H1 (cell line): ENCODE results near the gene RTEL1. TPM values are rescaled to one million over a fixed set of nuclear protein-coding genes. Genes with fewer than 3 reads are reported as not detected.

Source experiments
- CTCF ChIA-PET: fragments of 300-600 bp; sonication (Branson Sonifier 250); formaldehyde crosslinking; loops from one replicate; lab custom pipeline; 2021; ENCODE audit not compliant: partially characterized antibody; lab: Charles Lee
- POLR2A ChIA-PET: fragments of 300-600 bp; sonication (Branson Sonifier 250); formaldehyde crosslinking; loops from one replicate; lab custom pipeline; 2021; ENCODE audit warnings: inconsistent platforms; ENCODE audit not compliant: partially characterized antibody; lab: Charles Lee
- DNase-seq, 2 experiments: peaks; one replicate each; pipeline versions ENCODE4 v3.0.0 to v3.0.0-alpha.2; 2010 to 2022; ENCODE audit warnings: low spot score in 2 of 2, low read depth in 1 of 2, mixed read lengths in 1 of 2
- FAIRE-seq: peaks from 2 replicates; lab custom pipeline; 2011; peaks lifted over from hg19 to GRCh38; lab: Jason Lieb, UNC
- H2AFZ ChIP-seq: 2 replicates; pipeline ENCODE4 v1.8.1; 2012; ENCODE audit warnings: low read length, inconsistent platforms
- H2AK5ac ChIP-seq: 2 replicates; pipeline ENCODE4 v1.6.1; 2013; ENCODE audit warnings: low read depth, low read length
- H2BK120ac ChIP-seq: replicated peaks from 2 replicates; pipeline ENCODE3; 2013; ENCODE audit warnings: low read depth, low read length, inconsistent platforms
- H2BK12ac ChIP-seq: 2 replicates; pipeline ENCODE4 v1.6.1; 2013; ENCODE audit warnings: low read depth, low read length
- H2BK15ac ChIP-seq: 2 replicates; pipeline ENCODE4 v1.6.1; 2013; ENCODE audit warnings: low read length
- H2BK20ac ChIP-seq: 2 replicates; pipeline ENCODE4 v1.6.1; 2013; ENCODE audit warnings: low read length
- H2BK5ac ChIP-seq: 2 replicates; pipeline ENCODE4 v1.6.1; 2013; ENCODE audit warnings: low read depth, low read length
- H3K14ac ChIP-seq: 2 replicates; pipeline ENCODE4 v1.6.1; 2013; ENCODE audit warnings: inconsistent platforms; ENCODE audit not compliant: insufficient read length
- H3K18ac ChIP-seq: 2 replicates; pipeline ENCODE4 v1.6.1; 2013; ENCODE audit warnings: low read length; ENCODE audit errors: extremely low read depth
- H3K23ac ChIP-seq: 2 replicates; pipeline ENCODE4 v1.6.1; 2013; ENCODE audit warnings: inconsistent platforms; ENCODE audit not compliant: insufficient read length
- H3K23me2 ChIP-seq: 2 replicates; pipeline ENCODE4 v1.6.1; 2013; ENCODE audit warnings: low read depth, low read length
- H3K27ac ChIP-seq: 2 replicates; pipeline ENCODE4 v1.6.1; 2011; ENCODE audit warnings: low read depth, low read length, inconsistent platforms
- H3K27me3 ChIP-seq, 4 experiments: replicated peaks in 1 of 4; 1 replicate in 1 of 4; 2 replicates in 3 of 4; pipeline versions ENCODE4 v1.6.1 to v1.8.1; 2011 to 2013; ENCODE audit warnings: low read length in 3 of 4, mild to moderate bottlenecking in 3 of 4, inconsistent platforms in 2 of 4, mixed read lengths in 2 of 4, moderate library complexity in 1 of 4; ENCODE audit not compliant: control insufficient read depth in 3 of 4, insufficient read depth in 3 of 4; ENCODE audit errors: extremely low read depth in 1 of 4
- H3K36me3 ChIP-seq, 4 experiments: 2 replicates each; pipeline versions ENCODE4 v1.6.1 to v1.8.1; 2011 to 2013; ENCODE audit warnings: mild to moderate bottlenecking in 4 of 4, low read length in 3 of 4, moderate library complexity in 2 of 4, control low read depth in 1 of 4, inconsistent platforms in 1 of 4; ENCODE audit not compliant: insufficient read depth in 4 of 4, control insufficient read depth in 2 of 4
- H3K4ac ChIP-seq: replicated peaks from 2 replicates; pipeline ENCODE3; 2013; ENCODE audit warnings: low read length, low read depth, mixed read lengths, inconsistent platforms; ENCODE audit not compliant: insufficient read length
- H3K4me1 ChIP-seq, 4 experiments: replicated peaks in 1 of 4; 1 replicate in 1 of 4; 2 replicates in 3 of 4; pipeline versions ENCODE4 v1.6.1 to v1.8.1; 2011 to 2013; ENCODE audit warnings: low read length in 3 of 4, inconsistent platforms in 2 of 4, mixed read lengths in 1 of 4; ENCODE audit not compliant: insufficient read depth in 4 of 4, control insufficient read depth in 3 of 4
- H3K4me2 ChIP-seq, 2 experiments: 2 replicates each; pipeline versions ENCODE4 v1.6.1 to v1.8.1; 2011 to 2013; ENCODE audit warnings: low read depth in 2 of 2, low read length in 2 of 2, control low read depth in 1 of 2, inconsistent platforms in 1 of 2, mild to moderate bottlenecking in 1 of 2; ENCODE audit not compliant: insufficient read depth in 1 of 2
- H3K4me3 ChIP-seq, 4 experiments: fragments of 200-600, 300-600 bp in 1 of 4; sonication (generic), shearing (Covaris generic), sonication (Bioruptor Twin) in 1 of 4; 2 replicates each; pipeline versions ENCODE4 v1.5.1 to v1.8.1; 2011 to 2016; ENCODE audit warnings: low read length in 4 of 4, low read depth in 3 of 4, control low read depth in 2 of 4, inconsistent platforms in 2 of 4, mild to moderate bottlenecking in 2 of 4, mixed read lengths in 1 of 4, moderate library complexity in 1 of 4; ENCODE audit not compliant: insufficient read depth in 2 of 4; ENCODE audit errors: extremely low read depth in 1 of 4
- H3K56ac ChIP-seq: replicated peaks from 2 replicates; pipeline ENCODE3; 2013; ENCODE audit warnings: low read depth, mild to moderate bottlenecking, mixed read lengths, low read length, inconsistent platforms; ENCODE audit not compliant: insufficient read length
- H3K79me1 ChIP-seq: 2 replicates; pipeline ENCODE4 v1.6.1; 2013; ENCODE audit warnings: low read depth, low read length, control low read depth
- H3K79me2 ChIP-seq, 2 experiments: 2 replicates each; pipeline versions ENCODE4 v1.6.1 to v1.8.1; 2012 to 2013; ENCODE audit warnings: low read length in 2 of 2, mild to moderate bottlenecking in 2 of 2, inconsistent platforms in 1 of 2; ENCODE audit not compliant: insufficient read depth in 2 of 2, control insufficient read depth in 1 of 2
- H3K9ac ChIP-seq, 4 experiments: replicated peaks in 1 of 4; 1 replicate in 1 of 4; 2 replicates in 3 of 4; pipeline versions ENCODE4 v1.6.1 to v1.8.1; 2011 to 2013; ENCODE audit warnings: low read depth in 3 of 4, low read length in 3 of 4, control low read depth in 2 of 4, mild to moderate bottlenecking in 2 of 4, moderate library complexity in 2 of 4, inconsistent platforms in 1 of 4; ENCODE audit errors: extremely low read depth in 1 of 4
- H3K9me3 ChIP-seq, 2 experiments: 2 replicates each; pipeline versions ENCODE4 v1.6.1 to v1.8.1; 2012 to 2013; ENCODE audit warnings: mild to moderate bottlenecking in 2 of 2, moderate library complexity in 2 of 2, control low read depth in 1 of 2, inconsistent platforms in 1 of 2, low read depth in 1 of 2, low read length in 1 of 2, mixed read lengths in 1 of 2; ENCODE audit not compliant: insufficient read depth in 2 of 2
- H4K20me1 ChIP-seq, 2 experiments: replicated peaks in 1 of 2; 2 replicates each; pipeline versions ENCODE3 to v1.8.1; 2011 to 2013; ENCODE audit warnings: inconsistent platforms in 2 of 2, low read length in 2 of 2, mild to moderate bottlenecking in 1 of 2; ENCODE audit not compliant: insufficient read depth in 2 of 2, control insufficient read depth in 1 of 2
- H4K5ac ChIP-seq: 2 replicates; pipeline ENCODE4 v1.6.1; 2013; ENCODE audit warnings: low read length, low read depth, mixed read lengths, inconsistent platforms; ENCODE audit not compliant: insufficient read length
- H4K8ac ChIP-seq: 2 replicates; pipeline ENCODE4 v1.8.0; 2013; ENCODE audit warnings: mild to moderate bottlenecking, moderate library complexity, low read length, inconsistent platforms; ENCODE audit not compliant: insufficient read depth; ENCODE audit errors: extremely low read depth
- H4K91ac ChIP-seq: replicated peaks from 2 replicates; pipeline ENCODE3; 2013; ENCODE audit warnings: low read length, mixed read lengths, inconsistent platforms; ENCODE audit not compliant: insufficient read length
- ASH2L ChIP-seq: fragments of 200-600, 300-600 bp; sonication (generic); IDR thresholded peaks from one replicate; pipeline ENCODE4 v1.7.1; 2017; ENCODE audit warnings: low read length
- BRCA1 ChIP-seq: IDR thresholded peaks from 2 replicates; pipeline ENCODE4 v1.6.1; 2012; ENCODE audit warnings: low read depth, low read length, improper control_type of control experiment
- EP300 ChIP-seq, 2 experiments: IDR thresholded peaks; 1 replicate in 1 of 2; 2 replicates in 1 of 2; pipeline ENCODE4 v1.6.1; 2011 to 2012; ENCODE audit warnings: low read depth in 2 of 2, low read length in 2 of 2, mild to moderate bottlenecking in 2 of 2, borderline replicate concordance in 1 of 2, inconsistent platforms in 1 of 2, moderate library complexity in 1 of 2
- FOSL1 ChIP-seq: IDR thresholded peaks from 2 replicates; pipeline ENCODE4 v1.6.1; 2011; ENCODE audit warnings: mild to moderate bottlenecking, low read depth, low read length, moderate library complexity; ENCODE audit not compliant: insufficient read depth
- JUND ChIP-seq: IDR thresholded peaks from 2 replicates; pipeline ENCODE4 v1.6.1; 2011; ENCODE audit warnings: mild to moderate bottlenecking, improper control_type of control experiment, low read length
- KDM5A ChIP-seq: fragments of 200-600 bp; IDR thresholded peaks from 2 replicates; pipeline ENCODE4 v1.7.1; 2012; ENCODE audit warnings: mild to moderate bottlenecking, low read length, inconsistent platforms, mixed read lengths
- NANOG ChIP-seq: IDR thresholded peaks from 2 replicates; pipeline ENCODE4 v1.6.1; 2011; ENCODE audit warnings: low read length, low read depth, mild to moderate bottlenecking, inconsistent platforms; ENCODE audit not compliant: insufficient read depth, poor library complexity, severe bottlenecking
- SIX5 ChIP-seq: IDR thresholded peaks from 2 replicates; pipeline ENCODE4 v1.6.1; 2011; ENCODE audit warnings: mild to moderate bottlenecking, low read depth, low read length
- SP2 ChIP-seq: IDR thresholded peaks from 2 replicates; pipeline ENCODE4 v1.6.1; 2012; ENCODE audit warnings: mild to moderate bottlenecking, low read length, inconsistent platforms
- SRF ChIP-seq: IDR thresholded peaks from 2 replicates; pipeline ENCODE4 v1.6.1; 2011; ENCODE audit warnings: mild to moderate bottlenecking, low read depth, low read length, moderate library complexity
- WGBS, 2 experiments: shearing (Covaris generic) in 1 of 2; methylation state at CpG; one replicate each; pipeline versions ENCODE4 v1.1.6 to v1.1.7; 2013 to 2015; ENCODE audit warnings: low lambda C conversion rate in 2 of 2, mixed read lengths in 2 of 2, inconsistent platforms in 1 of 2, low coverage in 1 of 2, missing lambda C conversion rate in 1 of 2; ENCODE audit not compliant: insufficient replicate concordance in 2 of 2, insufficient coverage in 1 of 2, insufficient read length in 1 of 2; ENCODE audit errors: extremely low coverage in 1 of 2, missing lambda C conversion rate in 1 of 2; 5-methylcytosine and 5-hydroxymethylcytosine counted together
- polyA plus RNA-seq, 7 experiments: library from polyadenylated mRNA; depleted of rRNA in 3 of 7; stranded (reverse) in 5 of 7; unstranded in 2 of 7; fragments of >200 nt in 5 of 7; fragments of 200-250 nt in 2 of 7; gene quantifications; 1 replicate in 5 of 7; 2 replicates in 1 of 7; 4 replicates in 1 of 7; pipeline versions ENCODE4 v1.2.1 to v1.2.3, GENCODE V29; 2011 to 2013; ENCODE audit warnings: missing spikeins in 2 of 7, mixed read lengths in 2 of 7
- total RNA-seq: library from RNA; stranded (reverse); fragmentation: NEBNext Ultra II Directional; extraction: Animal tissue kit (Norgen Biotek cat#: 25700); gene quantifications from 2 replicates; pipeline ENCODE4 v1.2.1, GENCODE V29; 2021
- TF ChIP-seq, protein P1 (sequence below): IDR thresholded peaks from 2 replicates; pipeline ENCODE4 v1.6.1; 2011; ENCODE audit warnings: low read depth, mild to moderate bottlenecking, low read length; ENCODE audit not compliant: insufficient read depth

Gene RTEL1
- total and polyA plus RNA-seq, 2 of the 8 experiments (the other 6 are each of a cell fraction or from before 2014, with no cell fraction given) = 16.2 to 37.1 TPM

DNA sequence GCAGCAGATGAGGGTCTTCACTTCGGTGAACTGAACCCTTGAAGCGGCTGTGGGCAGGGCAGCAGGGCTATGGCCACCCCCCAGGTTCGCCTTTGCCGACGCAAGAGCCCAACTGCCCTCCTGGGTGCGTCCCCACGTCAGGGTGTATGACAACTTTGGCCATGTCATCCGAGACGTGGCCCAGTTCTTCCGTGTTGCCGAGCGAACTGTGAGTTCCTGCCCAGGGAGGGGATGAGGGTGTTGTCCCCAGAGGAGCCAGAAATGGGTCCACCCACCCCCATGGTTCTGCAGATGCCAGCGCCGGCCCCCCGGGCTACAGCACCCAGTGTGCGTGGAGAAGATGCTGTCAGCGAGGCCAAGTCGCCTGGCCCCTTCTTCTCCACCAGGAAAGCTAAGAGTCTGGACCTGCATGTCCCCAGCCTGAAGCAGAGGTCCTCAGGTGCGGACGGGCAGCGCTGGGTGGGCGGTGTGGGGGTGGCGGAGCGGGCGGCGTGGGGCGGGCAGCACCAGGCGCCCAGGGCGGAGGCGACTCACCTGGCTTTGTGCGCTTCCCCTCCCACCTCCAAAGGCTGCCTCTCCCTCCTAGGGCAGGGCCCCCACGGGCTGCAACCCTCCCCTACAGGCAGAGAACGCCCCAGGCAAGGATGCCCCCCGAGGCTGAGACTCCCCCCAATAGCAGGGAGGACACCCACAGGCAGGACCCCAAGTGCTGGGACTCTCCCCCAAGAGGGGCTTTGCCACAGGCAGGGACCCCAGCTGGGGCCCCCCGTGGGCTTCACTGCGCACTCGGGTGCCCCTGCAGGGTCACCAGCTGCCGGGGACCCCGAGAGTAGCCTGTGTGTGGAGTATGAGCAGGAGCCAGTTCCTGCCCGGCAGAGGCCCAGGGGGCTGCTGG is 32.1 kb downstream of the RTEL1 start:
- no peak overlapping the region for H3K18ac ChIP-seq
- no peak overlapping the region for H4K8ac ChIP-seq
- no peaks in the 10 kb centered on the region; a peak in 1 of 4 replicates for H3K9me3 ChIP-seq
- no peak overlapping the region for H2AFZ ChIP-seq
- no peak overlapping the region for H2BK120ac ChIP-seq
- H3K4me2 ChIP-seq = no peak overlapping the region
- POLR2A ChIA-PET = interaction anchor here (1.4 to 4.3 kb wide), 4 partner anchors 8 to 17 kb away, joined by 5 to 31 read pairs (median 10); partner anchors contain the start of genes ARFRP1, TNFRSF6B and ZGPAT
- H3K9ac ChIP-seq = no peak overlapping the region
- no peak overlapping the region for H3K23ac ChIP-seq
- H3K14ac ChIP-seq = no peak overlapping the region
- H3K56ac ChIP-seq = no peak overlapping the region
- H2AK5ac ChIP-seq = no peak overlapping the region
- CTCF ChIA-PET = interaction anchor here (0.6 to 1.1 kb wide), 3 partner anchors 8 to 348 kb away, joined by 3 to 4 read pairs (median 3); no protein-coding TSS in a partner anchor
- H3K4me1 ChIP-seq = no peaks in the 10 kb centered on the region; a peak in 1 of 7 replicates
- no peak overlapping the region for H4K91ac ChIP-seq
- H2BK20ac ChIP-seq = no peak overlapping the region
- DNase-seq (no peak), FAIRE-seq (no peak)
- H2BK5ac ChIP-seq = no peak overlapping the region
- peaks cover 3% of the 10 kb centered on the region; the same call in 1 of the 2 replicates for H3K23me2 ChIP-seq
- H3K27me3 ChIP-seq = no peaks in the 10 kb centered on the region
- no peak overlapping the region for H3K27ac ChIP-seq
- WGBS, 2 experiments = 94% methylated on average over 25 of the region's 40 CpGs; no CpG with 5 or more reads in 1 of the 2 experiments
- H3K79me1 ChIP-seq = no peaks in the 10 kb centered on the region
- H3K36me3 ChIP-seq = peaks cover 0 to 3% (median 0%) of the 10 kb centered on the region in 4 experiments; a peak in 1 of 8 replicates
- H3K79me2 ChIP-seq = no peaks in the 10 kb centered on the region
- H4K20me1 ChIP-seq = peaks cover 0 to 6% of the 10 kb centered on the region in 2 experiments
- H2BK12ac ChIP-seq = no peak overlapping the region
- no peak overlapping the region for H4K5ac ChIP-seq
- no peak overlapping the region for H2BK15ac ChIP-seq
- no peak overlapping the region for H3K4ac ChIP-seq
- H3K4me3 ChIP-seq = no peak overlapping the region
- TF ChIP-seq FOSL1 = no peak
- no peak for TF ChIP-seq BRCA1
- TF ChIP-seq EP300 (IDR thresholded peaks at IDR 0.05; ENCODE audit: borderline replicate concordance in 1 of 2, low read depth in 2 of 2, low read length in 2 of 2) = no peak
- TF ChIP-seq KDM5A = no peak
- TF ChIP-seq JUND = no peak
- TF ChIP-seq, protein P1, sequence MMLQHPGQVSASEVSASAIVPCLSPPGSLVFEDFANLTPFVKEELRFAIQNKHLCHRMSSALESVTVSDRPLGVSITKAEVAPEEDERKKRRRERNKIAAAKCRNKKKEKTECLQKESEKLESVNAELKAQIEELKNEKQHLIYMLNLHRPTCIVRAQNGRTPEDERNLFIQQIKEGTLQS = no peak
- no peak for TF ChIP-seq SIX5
- no peak for TF ChIP-seq SP2
- TF ChIP-seq ASH2L = no peak
- TF ChIP-seq NANOG = no peak
- no peak for TF ChIP-seq SRF
